K562 (cell line): Measurements from ENCODE around the gene FHIT. TPM values are rescaled to one million over a fixed set of nuclear protein-coding genes. Genes with fewer than 3 reads are reported as not detected.

Source experiments
- ATAC-seq: fragments of 200-7000 bp; cut with Tn5 transposase; 3 replicates; pipeline ENCODE4 v1.9.1; 2020; ENCODE audit warnings: moderate library complexity
- BruUV-seq: library from RNA; stranded (reverse); fragments of 400-500 nt; replicated peaks from 2 replicates; lab custom pipeline; 2021; lab: Mats Ljungman, UMichigan
- CTCF ChIA-PET: fragments of 300-600 bp; formaldehyde crosslinking; extraction: SDS; loops from one replicate; lab custom pipeline; 2021; ENCODE audit warnings: low intra/inter-chr PET ratio; lab: Yijun Ruan, JAX
- POLR2A ChIA-PET: fragments of 300-600, 350-650 bp; sonication (Branson Sonifier 250); formaldehyde crosslinking; extraction: SDS; loops from one replicate; lab custom pipeline; 2021; ENCODE audit warnings: antibody characterized with exemption, inconsistent platforms; lab: Yijun Ruan, JAX
- DNase-seq, 4 experiments: peaks; one replicate each; pipeline versions ENCODE4 v3.0.0 to v3.0.0-alpha.2; 2011 to 2018; ENCODE audit warnings: low spot score in 3 of 4, mixed read lengths in 3 of 4; ENCODE audit errors: extremely low read depth in 1 of 4
- FAIRE-seq: peaks from 2 replicates; lab custom pipeline; 2011; peaks lifted over from hg19 to GRCh38; lab: Jason Lieb, UNC
- H2AFZ ChIP-seq: 2 replicates; pipeline ENCODE4 v1.6.0; 2011; ENCODE audit warnings: low read depth, low read length, control low read depth, inconsistent platforms
- H3K27ac ChIP-seq: fragments of 200-600 bp; 3 replicates; pipeline ENCODE4 v1.8.0; 2011; ENCODE audit warnings: low read depth, mild to moderate bottlenecking, control low read depth, inconsistent platforms, low read length, moderate library complexity, mixed read lengths; ENCODE audit errors: extremely low read depth
- H3K27me3 ChIP-seq, 2 experiments: fragments of 300-600 bp in 1 of 2; 2 replicates in 1 of 2; 3 replicates in 1 of 2; pipeline versions ENCODE4 v1.6.0 to v1.8.0; 2011; ENCODE audit warnings: inconsistent platforms in 2 of 2, low read length in 2 of 2, mild to moderate bottlenecking in 1 of 2, mixed read lengths in 1 of 2, moderate library complexity in 1 of 2; ENCODE audit not compliant: control insufficient read depth in 2 of 2, insufficient read depth in 2 of 2
- H3K36me3 ChIP-seq: fragments of 300-600 bp; 3 replicates; pipeline ENCODE4 v1.8.0; 2011; ENCODE audit warnings: mild to moderate bottlenecking, low read length, inconsistent platforms; ENCODE audit not compliant: control insufficient read depth, insufficient read depth
- H3K4me1 ChIP-seq, 2 experiments: fragments of 200-600 bp in 1 of 2; replicated peaks in 1 of 2; 2 replicates in 1 of 2; 3 replicates in 1 of 2; pipeline versions ENCODE4 v1.5.1 to v1.8.0; 2011; ENCODE audit warnings: inconsistent platforms in 2 of 2, low read length in 2 of 2, mild to moderate bottlenecking in 1 of 2, mixed read lengths in 1 of 2, moderate library complexity in 1 of 2; ENCODE audit not compliant: control insufficient read depth in 2 of 2, insufficient read depth in 2 of 2
- H3K4me2 ChIP-seq: 2 replicates; pipeline ENCODE4 v1.6.1; 2011; ENCODE audit warnings: low read length, control low read depth, inconsistent platforms, mixed read lengths; ENCODE audit not compliant: insufficient read depth
- H3K4me3 ChIP-seq: fragments of 200-600 bp; sonication (generic), shearing (Covaris generic); 2 replicates; pipeline ENCODE4 v1.5.1; 2016; ENCODE audit warnings: control low read depth, inconsistent platforms
- H3K79me2 ChIP-seq: fragments of 200-600 bp; 3 replicates; pipeline ENCODE4 v1.8.0; 2011; ENCODE audit warnings: low read length, inconsistent platforms; ENCODE audit not compliant: control insufficient read depth, insufficient read depth
- H3K9ac ChIP-seq, 2 experiments: 2 replicates each; pipeline versions ENCODE4 v1.6.0 to v1.6.1; 2011; ENCODE audit warnings: low read depth in 2 of 2, low read length in 2 of 2, control low read depth in 1 of 2, inconsistent platforms in 1 of 2, mild to moderate bottlenecking in 1 of 2, mixed read lengths in 1 of 2; ENCODE audit not compliant: insufficient read depth in 1 of 2
- H3K9me1 ChIP-seq: one replicate; pipeline ENCODE4 v1.6.0; 2011; ENCODE audit warnings: inconsistent platforms, mild to moderate bottlenecking, low read length, moderate library complexity; ENCODE audit not compliant: control insufficient read depth, insufficient read depth
- H3K9me3 ChIP-seq: replicated peaks from 2 replicates; pipeline ENCODE4 v1.5.1; 2011; ENCODE audit warnings: low read depth, low read length, inconsistent platforms; ENCODE audit not compliant: control insufficient read depth, insufficient read depth
- H4K20me1 ChIP-seq: replicated peaks from 2 replicates; pipeline ENCODE4 v1.6.1; 2011; ENCODE audit warnings: low read length, inconsistent platforms, mixed read lengths; ENCODE audit not compliant: control insufficient read depth, insufficient read depth
- TFE3 ChIP-seq: fragments of 450-650 bp; formaldehyde crosslinking; IDR thresholded peaks from 2 replicates; pipeline ENCODE4 v1.4.0; 2020; ENCODE audit warnings: mild to moderate bottlenecking, mixed read lengths
- ZNF75A ChIP-seq: fragments of 450-650 bp; formaldehyde crosslinking; IDR thresholded peaks from 2 replicates; pipeline ENCODE4 v1.4.0; 2020; ENCODE audit warnings: mild to moderate bottlenecking
- WGBS: fragments of 100-300 bp; shearing (Covaris generic); methylation state at CpG from one replicate; pipeline ENCODE4 v1.1.6; 2016; ENCODE audit warnings: low coverage, mixed read lengths; ENCODE audit not compliant: insufficient coverage; ENCODE audit errors: missing lambda C conversion rate; 5-methylcytosine and 5-hydroxymethylcytosine counted together
- in situ Hi-C: fragments of 300-500 bp; cut with MboI; formaldehyde crosslinking; loops from 4 replicates; pipeline ENCODE4 v1.15.0; 2018; ENCODE audit warnings: inconsistent platforms, mixed read lengths
- intact Hi-C: fragments of 100-400 bp; cut with micrococcal nuclease; formaldehyde crosslinking; loops from 2 replicates; pipeline ENCODE4 v1.14.2; 2022
- polyA plus RNA-seq, 8 experiments: library from polyadenylated mRNA; depleted of rRNA in 4 of 8; stranded (reverse) in 5 of 8; unstranded in 3 of 8; fragments of >200 nt; fragmentation: Nextera tagmentation in 2 of 8; fragmentation: Illumina TruSeq in 1 of 8; extraction: Ambion mirVana in 2 of 8; extraction: Trizol in 1 of 8; gene quantifications; 2 replicates each; pipeline versions ENCODE4 v1.2.1 to v1.2.3, GENCODE V29; 2011 to 2014; ENCODE audit warnings: inconsistent platforms in 1 of 8, missing spikeins in 1 of 8
- total RNA-seq, 7 experiments: library from RNA; depleted of rRNA in 6 of 7; stranded (reverse); fragments of >200 nt in 6 of 7; fragmentation: Illumina TruSeq in 2 of 7; extraction: Trizol in 2 of 7; gene quantifications; 2 replicates each; pipeline versions ENCODE4 v1.2.1 to v1.2.3, GENCODE V29; 2011 to 2021; ENCODE audit warnings: low replicate concordance in 1 of 7

Gene FHIT
- total and polyA plus RNA-seq, 9 of the 15 experiments (the other 6 are each of a cell fraction or from before 2014, with no cell fraction given) = 1.7 to 9.1 (median 4.3) TPM

- H3K9me3 ChIP-seq = no peaks in the 10 kb centered on the region
- in situ Hi-C loops = no loop called here
- ChIA-PET POLR2A (interaction anchor here (0.7 kb wide), 1 partner anchor 44 kb away, joined by 4 read pairs; no protein-coding TSS in a partner anchor), CTCF (no interaction called here)
- H3K27me3 ChIP-seq = no peaks in the 10 kb centered on the region
- intact Hi-C loops = no loop called here
- H2AFZ ChIP-seq = no peak overlapping the region
- 36% methylated on average over 2 of the region's 2 CpGs for WGBS
- H3K79me2 ChIP-seq = no peaks in the 10 kb centered on the region
- H4K20me1 ChIP-seq = no peaks in the 10 kb centered on the region
- ATAC-seq (no peak), FAIRE-seq (no peak), DNase-seq (no peak)
- H3K9ac ChIP-seq = no peak overlapping the region
- no peak overlapping the region for H3K4me2 ChIP-seq
- TF ChIP-seq TFE3 (CRISPR knock-in tag) = no peak
- no peak for TF ChIP-seq ZNF75A (CRISPR knock-in tag)
- no peak overlapping the region for H3K4me3 ChIP-seq
- no peaks in the 10 kb centered on the region for H3K36me3 ChIP-seq
- H3K4me1 ChIP-seq = peaks cover 0 to 12% of the 10 kb centered on the region in 2 experiments; a peak in 3 of 5 replicates
- no peak overlapping the region for H3K27ac ChIP-seq
- H3K9me1 ChIP-seq = no peaks in the 10 kb centered on the region
- BruUV-seq = no TSS peak
These were observed 1373.2 kb downstream of the FHIT start for GRCh38 chr3:59878038-59878427.
